ENCODE results near the gene SLC26A4.

The SLC26A4 gene

DNA sequence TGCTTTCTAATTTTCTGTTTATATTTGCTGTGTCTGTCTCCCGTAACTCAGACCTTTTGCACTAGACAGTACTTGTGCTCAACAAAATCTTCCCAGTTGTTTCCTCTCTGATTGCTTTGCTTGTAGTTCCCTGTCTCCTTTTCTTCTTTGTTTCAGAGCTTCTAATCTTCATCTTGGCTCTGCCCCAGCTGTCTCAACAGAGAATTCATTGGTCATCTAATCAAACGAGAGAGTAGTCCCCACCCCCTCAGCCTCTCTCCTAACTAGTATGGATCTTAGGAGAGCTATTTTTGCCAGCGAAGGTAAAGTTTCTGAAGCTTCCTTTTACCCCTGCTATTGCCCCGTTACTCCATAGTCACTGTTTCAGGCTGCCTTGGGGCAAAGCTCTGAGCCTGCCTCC lies 32.8 kb downstream of the SLC26A4 start:
- no peak for FAIRE-seq
- TF ChIP-seq, protein P1, sequence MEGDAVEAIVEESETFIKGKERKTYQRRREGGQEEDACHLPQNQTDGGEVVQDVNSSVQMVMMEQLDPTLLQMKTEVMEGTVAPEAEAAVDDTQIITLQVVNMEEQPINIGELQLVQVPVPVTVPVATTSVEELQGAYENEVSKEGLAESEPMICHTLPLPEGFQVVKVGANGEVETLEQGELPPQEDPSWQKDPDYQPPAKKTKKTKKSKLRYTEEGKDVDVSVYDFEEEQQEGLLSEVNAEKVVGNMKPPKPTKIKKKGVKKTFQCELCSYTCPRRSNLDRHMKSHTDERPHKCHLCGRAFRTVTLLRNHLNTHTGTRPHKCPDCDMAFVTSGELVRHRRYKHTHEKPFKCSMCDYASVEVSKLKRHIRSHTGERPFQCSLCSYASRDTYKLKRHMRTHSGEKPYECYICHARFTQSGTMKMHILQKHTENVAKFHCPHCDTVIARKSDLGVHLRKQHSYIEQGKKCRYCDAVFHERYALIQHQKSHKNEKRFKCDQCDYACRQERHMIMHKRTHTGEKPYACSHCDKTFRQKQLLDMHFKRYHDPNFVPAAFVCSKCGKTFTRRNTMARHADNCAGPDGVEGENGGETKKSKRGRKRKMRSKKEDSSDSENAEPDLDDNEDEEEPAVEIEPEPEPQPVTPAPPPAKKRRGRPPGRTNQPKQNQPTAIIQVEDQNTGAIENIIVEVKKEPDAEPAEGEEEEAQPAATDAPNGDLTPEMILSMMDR (IDR thresholded peaks at IDR 0.05; ENCODE audit: insufficient read depth, missing control alignments), result no peak

DNA sequence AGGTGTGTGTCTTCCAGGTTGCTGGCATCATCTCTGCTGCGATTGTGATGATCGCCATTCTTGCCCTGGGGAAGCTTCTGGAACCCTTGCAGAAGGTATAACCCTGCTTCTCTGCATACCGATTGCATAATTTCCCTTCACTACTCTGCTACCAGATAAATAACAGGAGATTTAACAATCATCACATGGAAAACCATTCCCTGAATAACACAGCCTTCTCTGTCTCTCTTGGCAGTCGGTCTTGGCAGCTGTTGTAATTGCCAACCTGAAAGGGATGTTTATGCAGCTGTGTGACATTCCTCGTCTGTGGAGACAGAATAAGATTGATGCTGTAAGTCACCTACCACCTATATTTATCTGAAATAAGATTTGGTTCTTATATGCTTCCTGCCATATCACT lies 33.8 kb downstream of the SLC26A4 start:
- no peak for FAIRE-seq
- DNase-seq (ENCODE audit: insufficient read length, low spot score), result no peak
- TF ChIP-seq, protein P1 (IDR thresholded peaks at IDR 0.05; ENCODE audit: insufficient read depth, missing control alignments), result no peak

More for the DNA sequence above, 32.8 kb downstream of the SLC26A4 start:
- no peak for DNase-seq (ENCODE audit: insufficient read length, low spot score)

DNA sequence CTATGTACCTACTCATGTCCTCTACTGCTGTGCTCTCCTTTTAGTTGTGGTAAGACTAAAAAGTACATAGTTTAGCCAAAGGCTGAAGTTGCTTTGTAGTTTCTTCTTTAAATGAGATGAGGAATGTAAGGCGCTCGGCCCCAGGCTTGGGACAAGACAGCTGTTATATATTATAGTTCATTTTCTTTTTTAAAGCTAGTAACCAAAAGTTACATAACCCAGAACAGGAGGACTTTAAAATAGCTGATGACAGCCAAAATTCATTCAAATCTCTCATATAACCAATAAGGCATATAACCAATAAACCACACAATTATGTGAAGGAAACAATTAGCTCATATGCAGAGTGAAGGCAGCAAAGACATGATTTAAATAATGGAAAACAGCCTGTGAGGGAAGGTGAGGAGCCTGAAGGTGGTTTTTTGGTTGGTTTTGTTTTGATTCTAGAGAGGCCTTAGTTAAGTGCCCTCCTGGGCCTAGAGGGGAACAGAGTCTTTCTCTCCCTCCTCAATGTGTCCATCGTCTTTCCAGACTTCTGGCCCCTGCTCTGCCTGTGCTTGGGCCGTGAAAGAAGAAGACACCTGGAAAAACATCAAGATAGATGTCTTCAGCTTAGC lies 35.8 kb downstream of the SLC26A4 start:
- DNase-seq (ENCODE audit: insufficient read length, low spot score) (no peak), FAIRE-seq (no peak)
- TF ChIP-seq, protein P1 (IDR thresholded peaks at IDR 0.05; ENCODE audit: insufficient read depth, missing control alignments), result no peak

DNA sequence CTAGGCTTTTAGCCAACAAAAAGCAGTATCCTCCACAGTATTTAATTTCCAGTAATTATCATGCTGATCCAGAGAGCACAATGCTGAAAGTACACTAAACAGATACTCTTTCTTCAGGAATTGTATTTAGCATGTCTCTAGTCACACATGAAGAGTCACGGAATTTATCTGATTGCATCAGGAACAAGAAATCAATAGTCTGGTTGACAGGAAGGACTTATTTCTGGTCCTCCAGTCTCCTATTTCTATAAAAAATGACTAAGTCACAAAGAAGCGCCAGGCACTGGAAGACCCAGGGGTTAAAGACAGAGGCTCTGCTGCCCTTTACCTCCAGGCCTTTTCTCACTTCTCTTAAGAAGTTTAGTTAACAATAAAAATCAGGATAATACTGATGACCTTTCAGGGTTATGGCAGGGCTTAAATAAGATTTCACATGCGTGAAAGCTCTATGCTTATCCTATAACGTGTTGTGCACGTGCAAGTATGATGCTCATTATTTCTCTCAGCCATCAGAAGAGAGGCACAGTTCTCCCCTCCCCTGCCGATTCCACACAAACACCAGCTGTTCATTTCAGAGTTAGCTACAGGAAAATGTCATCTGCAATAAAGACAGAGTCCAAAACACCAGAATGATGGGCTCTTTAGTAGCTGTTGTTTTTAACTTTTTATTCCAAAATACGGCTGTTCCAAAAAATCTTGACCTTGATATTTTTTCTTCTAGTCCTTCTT lies 36.9 kb downstream of the SLC26A4 start:
- FAIRE-seq (no peak), DNase-seq (ENCODE audit: insufficient read length, low spot score) (no peak)
- TF ChIP-seq, protein P1 (IDR thresholded peaks at IDR 0.05; ENCODE audit: insufficient read depth, missing control alignments), result no peak

DNA sequence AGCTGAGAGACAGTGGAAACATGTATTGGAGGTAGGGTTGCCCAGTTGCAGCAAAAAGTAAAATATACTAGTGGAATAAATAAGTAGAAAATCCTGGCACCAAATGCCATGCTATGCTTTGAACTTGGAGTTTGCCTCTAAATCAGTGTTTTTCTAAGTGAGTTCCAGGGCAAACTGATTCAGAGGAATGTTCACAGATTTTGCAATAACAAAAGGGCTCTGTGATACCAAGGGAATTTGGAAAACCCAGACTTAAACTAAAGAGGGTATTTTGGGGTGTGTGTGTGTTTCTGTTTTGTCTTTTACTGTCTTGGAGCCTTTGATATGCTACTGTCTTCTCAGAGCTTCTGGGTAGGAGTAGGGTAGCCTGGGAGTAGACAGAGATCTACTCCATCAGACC lies 39.9 kb downstream of the SLC26A4 start:
- DNase-seq (ENCODE audit: insufficient read length, low spot score) (no peak), FAIRE-seq (no peak)
- TF ChIP-seq, protein P1 (IDR thresholded peaks at IDR 0.05; ENCODE audit: insufficient read depth, missing control alignments), result no peak

DNA sequence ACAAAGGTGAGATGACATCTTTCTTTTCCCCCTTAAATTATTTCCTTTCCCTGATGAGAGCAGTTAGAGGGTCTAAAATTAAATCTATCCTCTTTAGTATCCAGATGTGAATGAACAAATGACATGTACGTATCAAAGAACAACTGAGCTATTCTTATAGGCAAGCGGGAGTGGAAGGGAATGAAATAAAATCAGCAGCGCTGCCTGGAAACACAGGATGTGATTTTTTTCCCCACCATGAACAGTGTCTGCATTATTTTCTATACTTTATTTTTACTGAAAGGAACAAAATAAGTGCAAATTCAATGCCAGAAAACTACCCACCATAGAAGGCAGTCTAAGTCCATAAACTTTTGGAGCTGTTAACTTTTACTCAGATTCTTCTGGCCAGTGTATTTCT lies 40.6 kb downstream of the SLC26A4 start:
- no peak for FAIRE-seq
- TF ChIP-seq, protein P1 (IDR thresholded peaks at IDR 0.05; ENCODE audit: insufficient read depth, missing control alignments), result no peak
- DNase-seq (ENCODE audit: insufficient read length, low spot score), result no peak

DNA sequence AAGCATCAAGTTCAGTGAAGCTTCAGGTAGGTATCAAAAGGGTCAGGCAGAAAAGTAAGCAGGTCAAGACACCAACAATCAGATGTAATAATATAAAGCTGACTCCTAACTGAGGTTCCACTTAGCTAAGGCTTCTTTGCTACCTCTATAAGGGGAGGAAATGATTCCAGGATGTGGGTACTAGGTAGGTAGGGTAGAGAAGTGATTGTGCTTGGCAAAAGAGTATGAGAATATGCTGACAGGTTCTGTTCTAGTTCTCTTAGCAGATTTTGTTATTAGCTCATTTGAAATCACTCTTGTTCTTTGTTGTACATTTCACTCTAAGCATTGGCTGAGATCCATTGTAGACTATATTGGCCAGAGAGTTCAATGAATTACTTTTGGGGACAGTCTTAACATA lies 42.6 kb downstream of the SLC26A4 start:
- TF ChIP-seq, protein P1 (IDR thresholded peaks at IDR 0.05; ENCODE audit: insufficient read depth, missing control alignments), result no peak

More for the DNA sequence above, 42.6 kb downstream of the SLC26A4 start:
- no peak for FAIRE-seq
- DNase-seq (ENCODE audit: insufficient read length, low spot score), result no peak
